Fibroblast of villous mesenchyme (primary cell): ENCODE measurements around the gene PIAS1. TPM values are rescaled to one million over a fixed set of nuclear protein-coding genes. Genes with fewer than 3 reads are reported as not detected.
"Not testable (repeated sequence)": the region's sequence is repeated elsewhere in the genome, so short reads cannot be mapped to it uniquely, and the experiment has no call there.

Source experiments
- DNase-seq: peaks from one replicate; pipeline ENCODE4 v3.0.0-alpha.2; 2010; ENCODE audit warnings: low read depth
- H3K4me3 ChIP-seq: 2 replicates; pipeline ENCODE4 v1.5.1; 2011; ENCODE audit warnings: low read depth, mild to moderate bottlenecking, low read length
- total RNA-seq: library from RNA; depleted of rRNA; stranded (reverse); fragments of >200 nt; gene quantifications from 2 replicates; pipeline ENCODE4 v1.2.3, GENCODE V29; 2012
- TF ChIP-seq, protein P1 (sequence below): IDR thresholded peaks from 2 replicates; pipeline ENCODE4 v1.5.1; 2012; ENCODE audit warnings: low read depth, mild to moderate bottlenecking, low read length; ENCODE audit not compliant: insufficient read depth

Gene PIAS1
- total RNA-seq, 1 donor: 28.9 TPM

GRCh38 chr15:68163191-68163590, 109.1 kb downstream of the PIAS1 start:
- no peak for DNase-seq
- TF ChIP-seq, protein P1, sequence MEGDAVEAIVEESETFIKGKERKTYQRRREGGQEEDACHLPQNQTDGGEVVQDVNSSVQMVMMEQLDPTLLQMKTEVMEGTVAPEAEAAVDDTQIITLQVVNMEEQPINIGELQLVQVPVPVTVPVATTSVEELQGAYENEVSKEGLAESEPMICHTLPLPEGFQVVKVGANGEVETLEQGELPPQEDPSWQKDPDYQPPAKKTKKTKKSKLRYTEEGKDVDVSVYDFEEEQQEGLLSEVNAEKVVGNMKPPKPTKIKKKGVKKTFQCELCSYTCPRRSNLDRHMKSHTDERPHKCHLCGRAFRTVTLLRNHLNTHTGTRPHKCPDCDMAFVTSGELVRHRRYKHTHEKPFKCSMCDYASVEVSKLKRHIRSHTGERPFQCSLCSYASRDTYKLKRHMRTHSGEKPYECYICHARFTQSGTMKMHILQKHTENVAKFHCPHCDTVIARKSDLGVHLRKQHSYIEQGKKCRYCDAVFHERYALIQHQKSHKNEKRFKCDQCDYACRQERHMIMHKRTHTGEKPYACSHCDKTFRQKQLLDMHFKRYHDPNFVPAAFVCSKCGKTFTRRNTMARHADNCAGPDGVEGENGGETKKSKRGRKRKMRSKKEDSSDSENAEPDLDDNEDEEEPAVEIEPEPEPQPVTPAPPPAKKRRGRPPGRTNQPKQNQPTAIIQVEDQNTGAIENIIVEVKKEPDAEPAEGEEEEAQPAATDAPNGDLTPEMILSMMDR: no peak
- H3K4me3 ChIP-seq: no peak overlapping the region

GRCh38 chr15:68166847-68167246, 112.7 kb downstream of the PIAS1 start:
- no peak for DNase-seq
- TF ChIP-seq, protein P1: no peak
- H3K4me3 ChIP-seq: no peak overlapping the region

DNA sequence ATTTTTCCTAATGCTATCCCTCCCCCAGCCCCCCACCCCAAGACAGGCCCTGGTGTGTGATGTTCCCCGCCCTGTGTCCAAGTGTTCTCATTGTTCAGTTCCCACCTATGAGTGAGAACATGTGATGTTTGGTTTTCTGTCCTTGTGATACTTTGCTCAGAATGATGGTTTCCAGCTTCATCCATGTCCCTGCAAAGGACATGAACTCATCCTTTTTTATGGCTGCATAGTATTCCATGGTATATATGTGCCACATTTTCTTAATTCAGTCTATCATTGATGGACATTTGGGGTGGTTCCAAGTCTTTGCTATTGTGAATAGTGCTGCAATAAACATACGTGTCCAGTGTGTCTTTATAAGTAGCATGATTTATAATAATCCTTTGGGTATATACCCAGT, 117.9 kb downstream of the PIAS1 start:
- DNase-seq, H3K4me3 ChIP-seq: not testable (repeated sequence)

- TF ChIP-seq, protein P1: no peak
- DNase-seq: no peak
- H3K4me3 ChIP-seq: no peak overlapping the region
Measured at GRCh38 chr15:68173119-68173518, 119.0 kb downstream of the PIAS1 start.

GRCh38 chr15:68175526-68175925, 121.4 kb downstream of the PIAS1 start:
- H3K4me3 ChIP-seq: no peak overlapping the region
- TF ChIP-seq, protein P1: no peak
- DNase-seq: no peak

- no peak overlapping the region for H3K4me3 ChIP-seq
- no peak for DNase-seq
- TF ChIP-seq, protein P1: no peak
Measured at GRCh38 chr15:68176601-68177000, 122.5 kb downstream of the PIAS1 start.

GRCh38 chr15:68177742-68178141, 123.6 kb downstream of the PIAS1 start:
- TF ChIP-seq, protein P1: no peak
- no peak overlapping the region for H3K4me3 ChIP-seq
- DNase-seq: peak; percentile 62
